OCI-LY3 (cell line): Measurements from ENCODE around the gene ST3GAL3.

ENCODE experiments used
- H2AFZ ChIP-seq: fragments of 200-600, 300-600 bp; shearing (Covaris generic); 2 replicates; pipeline ENCODE4 v1.6.0; 2014; ENCODE audit warnings: antibody characterized with exemption, low read depth, low read length
- H3K27ac ChIP-seq: fragments of 200-600, 300-600 bp; sonication (generic); 2 replicates; pipeline ENCODE4 v1.5.1; 2014; ENCODE audit warnings: mild to moderate bottlenecking, low read length, moderate library complexity, mixed read lengths
- H3K27me3 ChIP-seq: fragments of 200-600, 300-600 bp; sonication (generic); 2 replicates; pipeline ENCODE4 v1.6.1; 2014; ENCODE audit warnings: low read depth, low read length, mixed read lengths
- H3K36me3 ChIP-seq: fragments of 200-600, 300-600 bp; sonication (generic); replicated peaks from 2 replicates; pipeline ENCODE3; 2014; ENCODE audit warnings: low read depth, low read length, mixed read lengths
- H3K4me1 ChIP-seq: fragments of 300-600, 200-600 bp; sonication (generic); 2 replicates; pipeline ENCODE4 v1.6.1; 2014; ENCODE audit warnings: low read length, mixed read lengths
- H3K4me2 ChIP-seq: fragments of 200-600, 300-600 bp; sonication (generic); 2 replicates; pipeline ENCODE4 v1.6.1; 2014; ENCODE audit warnings: low read length, mixed read lengths
- H3K4me3 ChIP-seq: fragments of 300-600, 200-600 bp; sonication (generic); 2 replicates; pipeline ENCODE4 v1.5.1; 2014; ENCODE audit warnings: antibody characterized with exemption, mild to moderate bottlenecking, low read length, moderate library complexity
- H3K79me2 ChIP-seq: fragments of 300-600, 200-600 bp; shearing (Covaris generic); 2 replicates; pipeline ENCODE4 v1.6.1; 2014; ENCODE audit warnings: mild to moderate bottlenecking, low read length, mixed read lengths
- H3K9ac ChIP-seq: fragments of 300-600, 200-600 bp; shearing (Covaris generic); 2 replicates; pipeline ENCODE4 v1.6.0; 2014; ENCODE audit warnings: mild to moderate bottlenecking, low read length, moderate library complexity
- H3K9me3 ChIP-seq: fragments of 200-600, 300-600 bp; shearing (Covaris generic); 2 replicates; pipeline ENCODE4 v1.6.1; 2014; ENCODE audit warnings: low read length, mixed read lengths; ENCODE audit not compliant: insufficient read depth
- H4K20me1 ChIP-seq: fragments of 200-600, 300-600 bp; sonication (generic); 2 replicates; pipeline ENCODE4 v1.6.1; 2016; ENCODE audit warnings: low read length, mixed read lengths; ENCODE audit not compliant: insufficient read depth
- CTCF ChIP-seq: fragments of 200-600, 300-600 bp; sonication (generic); IDR thresholded peaks from 2 replicates; pipeline ENCODE4 v1.5.1; 2014; ENCODE audit warnings: antibody characterized with exemption, low read length, low read depth
- EZH2phosphoT487 ChIP-seq: fragments of 200-600 bp; shearing (Covaris generic); IDR thresholded peaks from 2 replicates; pipeline ENCODE4 v1.6.1; 2018; ENCODE audit warnings: antibody characterized with exemption, mixed run types, low read depth

The ST3GAL3 gene

GRCh38 chr1:43666608-43667007, 40.7 kb upstream of the ST3GAL3 start:
- Histone ChIP-seq H3K36me3 (peaks cover 28% of the 10 kb centered on the region), H2AFZ (no peak overlapping the region), H3K4me2 (no peak overlapping the region), H3K9ac (no peak overlapping the region), H3K9me3 (no peaks in the 10 kb centered on the region), H4K20me1 (no peaks in the 10 kb centered on the region), H3K27ac (no peak overlapping the region), H3K4me3 (no peak overlapping the region), H3K79me2 (no peaks in the 10 kb centered on the region), H3K27me3 (no peaks in the 10 kb centered on the region), H3K4me1 (no peaks in the 10 kb centered on the region)
- no peak for TF ChIP-seq CTCF
- no peak for TF ChIP-seq EZH2phosphoT487

GRCh38 chr1:43668956-43669355, 38.4 kb upstream of the ST3GAL3 start:
- Histone ChIP-seq H4K20me1 (no peaks in the 10 kb centered on the region), H3K4me3 (no peak overlapping the region), H2AFZ (no peak overlapping the region), H3K36me3 (peaks cover 29% of the 10 kb centered on the region), H3K79me2 (no peaks in the 10 kb centered on the region), H3K27me3 (no peaks in the 10 kb centered on the region), H3K9ac (no peak overlapping the region), H3K27ac (no peak overlapping the region), H3K4me2 (no peak overlapping the region), H3K9me3 (no peaks in the 10 kb centered on the region), H3K4me1 (no peaks in the 10 kb centered on the region)
- TF ChIP-seq EZH2phosphoT487 = no peak
- TF ChIP-seq CTCF = no peak

DNA sequence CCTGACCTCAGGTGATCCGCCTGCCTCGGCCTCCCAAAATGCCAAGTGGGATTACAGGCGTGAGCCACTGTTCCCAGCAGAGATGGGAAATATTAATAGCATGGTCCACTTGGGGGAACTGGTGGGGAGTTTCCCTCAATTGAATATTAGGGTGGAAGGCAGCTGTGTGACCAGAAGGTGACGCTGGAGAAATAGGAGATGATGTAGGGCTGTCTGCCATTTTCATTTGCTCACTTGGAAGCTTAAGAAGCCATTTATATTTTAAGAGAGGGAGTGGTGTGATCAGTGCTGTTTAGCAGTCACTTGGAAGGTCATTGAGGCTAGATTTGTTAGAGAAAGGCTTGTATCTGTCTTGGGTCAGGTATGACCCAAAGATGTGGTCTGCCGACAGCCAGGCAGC, 37.5 kb upstream of the ST3GAL3 start:
- Histone ChIP-seq H2AFZ (no peak overlapping the region), H3K27ac (no peak overlapping the region), H3K27me3 (no peaks in the 10 kb centered on the region), H3K36me3 (peaks cover 29% of the 10 kb centered on the region), H3K4me1 (no peaks in the 10 kb centered on the region), H3K9me3 (no peaks in the 10 kb centered on the region), H3K9ac (no peak overlapping the region), H3K4me3 (no peak overlapping the region), H3K79me2 (no peaks in the 10 kb centered on the region), H4K20me1 (no peaks in the 10 kb centered on the region), H3K4me2 (no peak overlapping the region)
- TF ChIP-seq EZH2phosphoT487 = no peak

DNA sequence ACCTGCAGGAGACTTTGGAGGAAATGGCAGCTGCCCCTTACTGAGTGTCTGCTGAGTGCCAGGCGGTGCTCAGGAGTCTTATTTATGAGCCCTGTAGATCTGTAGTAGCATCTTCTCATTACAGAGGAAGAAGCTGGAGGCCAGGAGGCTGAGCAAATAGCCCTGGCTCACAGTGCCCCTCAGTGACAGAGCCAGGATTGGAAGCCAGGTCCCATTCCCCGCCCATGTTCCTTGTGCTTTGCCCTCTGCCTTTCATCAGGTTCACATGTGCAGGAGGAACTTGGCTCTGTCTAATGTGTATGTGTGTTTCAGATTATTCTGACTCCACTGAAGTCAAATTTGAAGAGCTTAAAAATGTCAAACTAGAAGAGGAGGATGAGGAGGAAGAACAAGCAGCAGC, 36.1 kb upstream of the ST3GAL3 start:
- H3K79me2 ChIP-seq = no peaks in the 10 kb centered on the region
- H3K4me3 ChIP-seq = no peak overlapping the region
- no peak overlapping the region for H3K27ac ChIP-seq
- H3K27me3 ChIP-seq = no peaks in the 10 kb centered on the region
- no peak overlapping the region for H3K9ac ChIP-seq
- H4K20me1 ChIP-seq = no peaks in the 10 kb centered on the region
- H3K4me1 ChIP-seq = no peaks in the 10 kb centered on the region
- peaks cover 28% of the 10 kb centered on the region for H3K36me3 ChIP-seq
- TF ChIP-seq EZH2phosphoT487 (no peak), CTCF (no peak)
- H2AFZ ChIP-seq = no peak overlapping the region
- H3K9me3 ChIP-seq = no peaks in the 10 kb centered on the region
- no peak overlapping the region for H3K4me2 ChIP-seq
